GM19463 (cell line): Measurements from ENCODE around the gene SEMA3E.
"Not testable (repeated sequence)": the region's sequence is repeated elsewhere in the genome, so short reads cannot be mapped to it uniquely, and the experiment has no call there.

Source experiments
- ATAC-seq: cut with Tn5 transposase; IDR thresholded peaks from one replicate; pipeline ENCODE4 v1.9.1; 2021; ENCODE audit warnings: mild to moderate bottlenecking, moderate library complexity; ENCODE audit not compliant: unreplicated experiment

Gene SEMA3E

DNA sequence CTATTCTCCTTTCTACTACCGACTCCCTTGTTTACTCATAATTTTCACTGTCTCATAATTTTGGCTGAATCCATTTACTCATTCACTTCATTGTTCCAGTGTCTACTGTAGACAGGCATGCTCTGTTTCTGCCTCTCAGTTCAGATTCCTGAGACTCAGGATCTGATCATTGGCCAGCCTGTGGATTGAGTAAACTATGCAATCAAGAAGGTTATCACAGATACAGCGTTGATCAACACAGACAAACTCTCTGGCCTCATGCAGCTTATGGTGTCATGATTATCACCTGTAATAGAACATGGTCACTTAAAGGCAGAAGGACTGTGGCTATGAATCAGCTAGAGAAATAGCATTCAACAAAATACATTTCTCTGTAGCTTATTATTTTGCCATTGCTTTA is 86.0 kb downstream of the SEMA3E start:
- no peak for ATAC-seq

- no peak for ATAC-seq
Measured at GRCh38 chr7:83562289-83562688, 86.7 kb downstream of the SEMA3E start.

DNA sequence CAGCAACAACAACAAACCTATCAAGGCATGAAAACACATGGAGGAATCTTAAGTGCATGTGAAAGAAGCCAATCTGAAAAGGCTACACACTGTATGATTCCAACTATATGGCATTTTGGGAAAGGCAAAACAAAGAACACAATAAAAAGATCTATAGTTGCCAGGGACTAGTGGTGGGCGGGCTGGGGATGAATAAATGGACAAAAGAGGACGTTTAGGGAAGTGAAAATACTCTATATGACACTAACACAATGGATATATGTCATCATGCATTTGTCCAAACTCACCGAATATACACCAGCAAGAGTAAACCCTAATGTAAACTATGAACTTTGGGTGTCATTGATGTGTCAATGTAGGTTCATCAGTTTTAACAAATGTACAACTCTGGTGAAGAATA is 89.1 kb downstream of the SEMA3E start:
- peak; percentile 63 for ATAC-seq

- ATAC-seq = not testable (repeated sequence)
Measured at GRCh38 chr7:83552556-83552955, 96.4 kb downstream of the SEMA3E start.

GRCh38 chr7:83550100-83550499 is 98.8 kb downstream of the SEMA3E start:
- ATAC-seq = no peak

DNA sequence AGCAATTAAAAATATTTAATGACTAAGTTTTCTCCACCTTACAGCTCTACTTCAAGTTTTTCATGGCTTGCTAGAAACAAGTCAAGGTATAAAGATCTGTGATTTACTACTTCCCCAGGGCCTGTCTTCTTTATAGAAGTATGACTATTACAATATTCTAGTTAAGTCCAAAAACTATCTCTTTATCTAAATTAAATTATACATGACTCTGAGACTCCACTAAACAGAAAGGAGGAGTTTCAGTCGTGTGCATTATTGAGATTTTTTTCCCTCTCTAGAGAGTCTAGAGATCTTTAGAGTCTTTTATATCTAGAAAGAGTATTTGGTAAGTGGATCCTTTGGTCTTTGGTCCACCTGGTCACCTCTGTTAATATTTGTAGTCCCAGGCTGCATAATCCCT is 100.7 kb downstream of the SEMA3E start:
- ATAC-seq = no peak

DNA sequence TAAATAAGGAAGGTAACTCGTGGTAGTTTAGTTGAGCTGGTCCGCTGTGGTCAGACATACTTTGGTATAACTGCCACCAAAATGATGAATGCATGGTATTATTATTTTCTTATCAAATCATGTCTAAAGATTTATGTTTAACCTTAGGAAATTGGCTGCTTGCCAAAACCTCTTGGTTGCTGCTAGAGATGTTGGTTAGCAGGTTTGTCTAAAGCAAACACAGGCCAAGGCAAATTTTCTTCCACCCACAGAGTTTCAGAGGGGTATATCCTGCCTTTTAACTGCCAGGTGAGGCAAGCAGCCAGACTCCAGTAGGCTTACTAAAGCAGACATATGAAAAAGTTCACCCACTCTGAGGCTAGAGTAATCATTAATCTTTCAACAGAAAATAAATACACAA is 101.4 kb downstream of the SEMA3E start:
- peak; percentile 98 for ATAC-seq

DNA sequence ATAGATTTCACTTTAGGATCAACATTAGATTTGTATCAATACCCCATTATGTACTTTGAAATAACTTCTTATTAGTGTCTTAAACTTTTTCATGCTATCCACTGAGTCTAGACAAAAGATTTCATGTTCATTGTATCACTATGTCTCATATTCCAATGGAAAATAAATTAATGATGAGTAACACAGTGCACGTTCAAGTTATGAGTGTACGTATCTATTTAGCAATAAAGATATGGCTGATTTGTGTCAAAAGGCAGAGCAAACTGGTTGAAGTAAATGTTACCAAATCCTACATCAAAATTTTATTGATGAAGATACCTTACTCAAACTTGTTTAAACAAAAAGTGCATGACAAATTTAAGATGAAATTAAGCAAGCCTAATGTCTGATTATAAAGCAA is 102.4 kb downstream of the SEMA3E start:
- ATAC-seq = no peak

GRCh38 chr7:83541187-83541960 is 107.6 kb downstream of the SEMA3E start:
- no peak for ATAC-seq

- no peak for ATAC-seq
Measured at GRCh38 chr7:83534488-83534887, 114.5 kb downstream of the SEMA3E start.

DNA sequence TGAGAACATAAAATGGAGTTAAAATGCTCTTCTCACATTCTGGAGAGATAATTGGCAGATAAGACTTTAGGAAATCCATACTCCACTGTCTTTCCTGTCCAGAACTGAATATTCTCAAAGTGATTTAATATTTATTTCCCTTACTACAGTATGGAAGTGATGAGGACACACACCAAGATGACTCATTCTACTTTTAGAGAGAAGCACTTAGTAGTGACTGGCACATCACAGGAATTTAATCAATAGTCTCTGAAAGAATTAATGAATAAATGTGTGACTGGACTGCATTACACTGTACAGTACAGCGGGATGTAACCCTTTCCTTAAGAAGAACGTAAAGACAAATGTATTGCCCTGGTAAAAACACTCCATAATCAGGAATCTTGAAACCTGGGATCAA is 116.7 kb downstream of the SEMA3E start:
- ATAC-seq = no peak

- ATAC-seq = no peak
Measured at GRCh38 chr7:83531766-83532165, 117.2 kb downstream of the SEMA3E start.

DNA sequence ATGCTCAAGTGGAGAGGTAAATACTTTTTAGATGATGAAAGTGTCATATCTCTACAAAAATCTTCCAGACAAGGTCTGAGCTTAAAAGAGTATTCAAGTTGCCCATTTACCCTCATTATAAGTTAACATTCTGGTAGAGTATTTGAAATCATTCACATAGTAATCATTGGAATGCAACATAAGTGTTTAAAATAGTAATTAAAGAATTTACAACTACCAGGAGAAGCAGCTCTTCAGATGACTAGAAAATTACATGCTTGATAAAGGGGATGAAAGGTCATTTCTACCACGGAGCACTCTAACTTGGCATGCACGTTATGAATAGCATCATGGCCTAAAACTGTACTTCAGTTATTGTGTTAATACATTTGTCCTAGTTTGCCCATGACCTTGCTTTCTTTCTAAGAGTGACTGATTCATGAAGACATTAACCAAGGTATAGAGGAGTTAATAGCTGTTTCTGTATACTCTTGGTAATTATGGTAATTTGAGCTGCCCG is 120.0 kb downstream of the SEMA3E start:
- ATAC-seq = no peak

DNA sequence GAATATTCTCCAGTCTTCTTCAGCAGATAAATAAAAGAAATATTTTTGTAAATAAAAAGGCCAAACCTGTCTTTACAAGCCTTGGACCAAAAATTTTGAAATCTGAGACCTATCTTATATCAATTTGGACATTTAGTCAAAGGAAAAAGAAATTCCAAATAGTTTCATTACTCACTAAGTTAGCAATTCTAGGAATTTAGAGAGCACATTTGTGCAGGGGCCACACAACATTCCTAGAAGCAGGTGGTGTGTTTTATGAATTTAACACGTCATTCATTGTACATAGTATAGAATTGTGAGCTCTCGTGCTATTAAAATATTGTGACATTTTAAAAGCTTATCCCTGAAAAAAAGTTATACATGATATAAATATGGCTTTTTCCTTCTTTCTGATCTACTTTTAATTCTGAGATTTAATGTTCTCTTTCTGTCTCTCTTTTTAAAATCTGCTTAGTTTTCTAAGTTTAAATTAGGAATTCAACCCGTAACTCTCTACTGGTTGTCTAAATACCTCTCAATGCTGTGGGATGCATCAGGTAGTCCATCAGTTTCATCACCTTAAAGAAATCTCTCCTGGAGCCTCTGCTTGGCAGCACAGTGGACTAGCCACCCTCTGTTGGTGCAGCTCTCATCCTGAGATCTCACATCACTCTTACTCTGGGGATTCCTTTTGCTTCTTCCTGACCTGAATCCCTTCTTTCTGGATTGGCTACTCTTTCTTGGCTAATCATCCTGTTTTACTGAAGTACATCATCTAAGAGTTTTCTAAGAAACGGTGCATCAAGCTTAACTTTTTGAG is 124.5 kb downstream of the SEMA3E start:
- ATAC-seq = no peak

DNA sequence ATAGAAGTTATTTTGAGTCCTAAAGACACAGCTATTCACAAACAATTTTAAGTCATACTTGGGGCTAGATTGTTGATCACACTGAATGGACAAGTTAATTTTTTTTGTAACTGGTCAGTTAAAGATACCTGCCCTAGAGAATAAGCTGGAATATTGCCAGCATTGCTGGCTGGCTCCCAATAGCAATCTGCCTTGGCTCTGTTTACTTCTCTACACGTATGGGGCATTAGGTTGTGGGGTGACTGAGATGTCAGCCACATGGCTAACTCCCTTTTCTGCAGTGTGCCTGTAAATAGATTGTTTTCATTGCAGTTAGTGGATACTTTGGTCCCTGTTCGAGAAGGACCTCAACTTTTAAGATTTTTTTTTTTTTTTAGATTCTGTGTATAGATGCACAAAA is 128.2 kb downstream of the SEMA3E start:
- no peak for ATAC-seq

DNA sequence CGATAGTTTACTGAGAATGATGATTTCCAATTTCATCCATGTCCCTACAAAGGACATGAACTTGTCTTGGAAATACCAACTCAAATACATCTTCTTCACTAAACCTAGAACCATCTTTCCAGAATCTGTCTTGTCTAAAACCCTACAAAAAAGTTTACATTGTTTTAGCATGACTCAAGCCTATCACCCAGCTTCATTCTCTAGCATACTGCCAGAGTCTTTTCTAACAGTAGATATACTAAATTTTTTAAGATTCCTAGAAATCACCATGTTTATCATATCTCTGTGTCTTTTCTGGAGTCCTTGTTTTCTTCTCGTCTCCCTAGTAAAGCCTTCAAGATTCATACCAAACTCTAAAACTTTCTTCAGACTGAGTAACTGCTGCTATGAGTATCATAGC is 129.7 kb downstream of the SEMA3E start:
- no peak for ATAC-seq

- ATAC-seq = no peak
Measured at GRCh38 chr7:83517035-83517700, 131.8 kb downstream of the SEMA3E start.

- ATAC-seq = no peak
Measured at GRCh38 chr7:83514977-83515376, 134.0 kb downstream of the SEMA3E start.

DNA sequence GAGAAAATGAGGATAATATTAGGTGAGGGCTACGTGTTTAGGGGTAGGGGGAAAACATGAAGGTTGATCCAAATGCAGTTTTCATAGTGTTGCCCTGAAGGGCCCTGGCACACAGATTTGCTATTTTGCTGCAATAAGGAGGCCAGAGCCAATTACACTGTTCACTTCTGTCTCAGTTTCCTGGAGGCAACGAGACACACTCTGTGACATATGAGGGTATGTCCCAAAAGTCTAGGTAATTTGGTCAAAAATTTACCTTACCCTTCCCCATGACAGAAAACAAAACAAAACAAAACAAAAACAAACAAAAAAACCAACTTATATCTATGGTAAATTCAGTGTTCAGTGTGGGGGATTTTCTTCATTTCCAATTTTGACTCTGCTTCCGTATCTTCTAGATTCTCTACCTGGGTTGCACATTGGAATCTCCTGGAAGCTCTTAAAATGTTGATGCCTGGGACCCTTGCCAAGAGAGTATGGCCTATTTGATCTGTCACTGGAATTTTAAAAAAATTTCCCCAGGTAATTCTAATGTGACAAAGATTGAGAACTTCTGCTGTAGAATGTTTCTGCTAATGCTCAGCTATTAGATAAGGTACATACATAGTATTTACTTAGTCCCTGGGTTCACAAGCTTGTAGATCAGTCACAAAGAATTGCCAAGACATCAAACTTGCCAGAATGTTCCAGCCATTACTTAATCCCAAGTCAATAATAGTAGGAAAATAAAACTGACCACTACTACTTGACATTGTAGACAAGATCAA is 139.5 kb downstream of the SEMA3E start:
- ATAC-seq = no peak

DNA sequence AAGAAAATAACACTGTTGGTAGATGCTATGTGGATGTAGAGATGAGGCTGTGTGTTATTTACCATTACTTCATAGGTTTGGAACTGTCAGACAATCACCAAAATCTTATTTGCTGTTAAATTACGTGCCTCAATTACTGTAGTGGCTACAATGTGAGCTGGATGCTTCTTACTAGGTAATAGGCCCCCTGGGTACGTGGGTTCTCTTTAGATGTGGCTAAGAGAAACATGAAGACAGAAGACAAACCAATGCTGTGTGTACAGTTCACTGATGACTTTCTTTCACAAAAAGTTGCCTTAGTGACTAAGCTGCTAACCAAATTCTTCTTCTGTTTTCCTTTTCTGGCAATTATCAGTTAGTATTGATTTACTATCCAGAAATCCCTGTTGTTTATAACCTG is 144.6 kb downstream of the SEMA3E start:
- ATAC-seq = no peak

- no peak for ATAC-seq
Measured at GRCh38 chr7:83502636-83503035, 146.3 kb downstream of the SEMA3E start.
